GM23338 (cell line): ENCODE measurements around the gene NFATC1. TPM values are rescaled to one million over a fixed set of nuclear protein-coding genes. Genes with fewer than 3 reads are reported as not detected.

ENCODE experiments used
- ATAC-seq: fragments of 200-7000 bp; cut with Tn5 transposase; 3 replicates; pipeline ENCODE4 v1.9.1; 2020
- DNase-seq: peaks from one replicate; pipeline ENCODE4 v3.0.0-alpha.2; 2015; ENCODE audit warnings: low spot score
- H2AFZ ChIP-seq: fragments of 200-600 bp; sonication (generic); 2 replicates; pipeline ENCODE4 v1.8.0; 2016; ENCODE audit warnings: antibody characterized with exemption, mild to moderate bottlenecking, moderate library complexity
- H3F3A ChIP-seq: fragments of 200-600 bp; sonication (generic); replicated peaks from 2 replicates; pipeline ENCODE4 v1.8.0; 2017; ENCODE audit warnings: antibody characterized with exemption, mixed run types, low read depth
- H3K27ac ChIP-seq: fragments of 200-600 bp; sonication (generic); 2 replicates; pipeline ENCODE4 v1.6.1; 2016; ENCODE audit warnings: low read depth
- H3K27me3 ChIP-seq: fragments of 200-600 bp; sonication (generic); 2 replicates; pipeline ENCODE4 v1.8.0; 2016; ENCODE audit warnings: mild to moderate bottlenecking, mixed run types, moderate library complexity; ENCODE audit not compliant: insufficient read depth
- H3K36me3 ChIP-seq: fragments of 200-600 bp; sonication (generic); 2 replicates; pipeline ENCODE4 v1.8.0; 2016; ENCODE audit warnings: mild to moderate bottlenecking; ENCODE audit not compliant: insufficient read depth
- H3K4me1 ChIP-seq: fragments of 200-600 bp; sonication (generic); 2 replicates; pipeline ENCODE4 v1.8.0; 2016; ENCODE audit warnings: mild to moderate bottlenecking, moderate library complexity; ENCODE audit not compliant: insufficient read depth
- H3K4me2 ChIP-seq: fragments of 200-600 bp; sonication (generic); 2 replicates; pipeline ENCODE4 v1.7.1; 2017; ENCODE audit warnings: mixed run types
- H3K4me3 ChIP-seq: fragments of 200-600 bp; sonication (generic); 2 replicates; pipeline ENCODE4 v1.6.1; 2016; ENCODE audit warnings: mixed run types
- H3K79me2 ChIP-seq: fragments of 200-600 bp; sonication (generic); replicated peaks from 2 replicates; pipeline ENCODE4 v1.8.0; 2017; ENCODE audit warnings: mild to moderate bottlenecking; ENCODE audit not compliant: insufficient read depth
- H3K9me2 ChIP-seq: fragments of 200-600 bp; sonication (generic); 2 replicates; pipeline ENCODE4 v1.8.0; 2017; ENCODE audit not compliant: insufficient read depth
- H4K20me1 ChIP-seq: fragments of 200-600 bp; sonication (generic); replicated peaks from 2 replicates; pipeline ENCODE4 v1.8.0; 2017; ENCODE audit warnings: mild to moderate bottlenecking; ENCODE audit not compliant: insufficient read depth
- H3K27ac Mint-ChIP-seq: 2 replicates; pipeline ENCODE4 v1.8.0; 2020; ENCODE audit warnings: inconsistent platforms, mild to moderate bottlenecking, moderate library complexity, mixed read lengths
- H3K27me3 Mint-ChIP-seq: 3 replicates; pipeline ENCODE4 v1.8.0; 2022; ENCODE audit warnings: low read depth, mild to moderate bottlenecking, moderate library complexity, mixed read lengths, inconsistent platforms; ENCODE audit not compliant: insufficient read depth, poor library complexity
- H3K36me3 Mint-ChIP-seq: 3 replicates; pipeline ENCODE4 v1.8.0; 2021; ENCODE audit warnings: low read depth, mild to moderate bottlenecking, inconsistent platforms, moderate library complexity, mixed read lengths
- H3K4me1 Mint-ChIP-seq: 3 replicates; pipeline ENCODE4 v1.8.0; 2020; ENCODE audit warnings: mild to moderate bottlenecking, inconsistent platforms, mixed read lengths
- H3K4me3 Mint-ChIP-seq: 3 replicates; pipeline ENCODE4 v1.8.0; 2021; ENCODE audit warnings: moderate library complexity, mild to moderate bottlenecking, inconsistent platforms, mixed read lengths
- H3K9me3 Mint-ChIP-seq: 3 replicates; pipeline ENCODE4 v1.8.0; 2020; ENCODE audit warnings: moderate library complexity, mild to moderate bottlenecking, inconsistent platforms, mixed read lengths
- CREB1 ChIP-seq: fragments of 250-450 bp; sonication (Bioruptor Pico); IDR thresholded peaks from 2 replicates; pipeline ENCODE4 v1.5.0; 2020; ENCODE audit warnings: low read depth, mild to moderate bottlenecking, moderate library complexity
- CTCF ChIP-seq, 2 experiments: fragments of 200-600 bp in 1 of 2; sonication (generic) in 1 of 2; conservative IDR thresholded peaks; 2 replicates each; pipeline versions ENCODE4 v1.5.1 to v1.6.1; 2016 to 2017; ENCODE audit warnings: antibody characterized with exemption in 2 of 2, low read depth in 2 of 2, mild to moderate bottlenecking in 2 of 2, moderate library complexity in 1 of 2
- ETS1 ChIP-seq: IDR thresholded peaks from 2 replicates; pipeline ENCODE4 v1.6.1; 2016; ENCODE audit warnings: antibody characterized with exemption
- EZH2 ChIP-seq: fragments of 200-600 bp; sonication (generic); IDR thresholded peaks from one replicate; pipeline ENCODE4 v1.8.0; 2017; ENCODE audit warnings: antibody characterized with exemption, mild to moderate bottlenecking, low read depth; ENCODE audit not compliant: unreplicated experiment
- EZH2phosphoT487 ChIP-seq: fragments of 200-600 bp; sonication (generic); IDR thresholded peaks from one replicate; pipeline ENCODE4 v1.8.1; 2018; ENCODE audit warnings: antibody characterized with exemption; ENCODE audit not compliant: unreplicated experiment
- JUNB ChIP-seq: IDR thresholded peaks from one replicate; pipeline ENCODE4 v1.6.1; 2016; ENCODE audit warnings: antibody characterized with exemption; ENCODE audit not compliant: unreplicated experiment
- NANOG ChIP-seq: IDR thresholded peaks from 2 replicates; pipeline ENCODE4 v1.6.1; 2016; ENCODE audit warnings: antibody characterized with exemption, borderline replicate concordance
- POLR2AphosphoS5 ChIP-seq: IDR thresholded peaks from 2 replicates; pipeline ENCODE4 v1.6.1; 2016; ENCODE audit warnings: antibody characterized with exemption, low read depth
- REST ChIP-seq: IDR thresholded peaks from one replicate; pipeline ENCODE4 v1.6.1; 2018; ENCODE audit warnings: antibody characterized with exemption; ENCODE audit not compliant: unreplicated experiment
- STAT1 ChIP-seq: IDR thresholded peaks from one replicate; pipeline ENCODE4 v1.6.1; 2016; ENCODE audit warnings: antibody characterized with exemption; ENCODE audit not compliant: unreplicated experiment
- ZNF114 ChIP-seq: fragments of 250-450 bp; sonication (Bioruptor Pico); IDR thresholded peaks from 2 replicates; pipeline ENCODE4 v1.5.0; 2020; ENCODE audit warnings: mild to moderate bottlenecking, moderate library complexity
- ZNF331 ChIP-seq: fragments of 250-450 bp; sonication (Bioruptor Pico); IDR thresholded peaks from 2 replicates; pipeline ENCODE4 v1.5.0; 2020; ENCODE audit warnings: low read depth, mild to moderate bottlenecking, moderate library complexity
- ZNF462 ChIP-seq: fragments of 250-450 bp; sonication (Bioruptor Pico); IDR thresholded peaks from 2 replicates; pipeline ENCODE4 v1.5.0; 2020; ENCODE audit warnings: mild to moderate bottlenecking, moderate library complexity
- polyA plus RNA-seq: library from polyadenylated mRNA; unstranded; fragments of >200 nt; fragmentation: Nextera tagmentation; extraction: Ambion mirVana; gene quantifications from 2 replicates; pipeline ENCODE4 v1.2.1, GENCODE V29; 2016
- total RNA-seq: library from RNA; depleted of rRNA; stranded (reverse); fragments of >200 nt; shearing (Covaris generic); gene quantifications from 2 replicates; pipeline ENCODE4 v1.2.3, GENCODE V29; 2014

The NFATC1 gene
- total and polyA plus RNA-seq, 2 experiments from 2014 or later: 3.9 to 6.4 TPM

- Histone ChIP-seq H3F3A (no peaks in the 10 kb centered on the region), H4K20me1 (no peaks in the 10 kb centered on the region), H2AFZ (no peak overlapping the region), H3K4me1 (no peaks in the 10 kb centered on the region), H3K4me3 (no peak overlapping the region), H3K9me2 (no peaks in the 10 kb centered on the region), H3K27ac (no peak overlapping the region), H3K4me2 (no peak overlapping the region), H3K27me3 (no peaks in the 10 kb centered on the region), H3K79me2 (no peaks in the 10 kb centered on the region), H3K36me3 (no peaks in the 10 kb centered on the region)
- Mint-ChIP-seq H3K27ac (no peak overlapping the region), H3K36me3 (peaks cover 3% of the 10 kb centered on the region; the same call in 2 of the 3 replicates), H3K9me3 (peaks cover 9% of the 10 kb centered on the region), H3K4me1 (no peaks in the 10 kb centered on the region), H3K4me3 (no peak overlapping the region), H3K27me3 (peaks cover 7% of the 10 kb centered on the region)
- no peak for TF ChIP-seq STAT1
- TF ChIP-seq ZNF462 (CRISPR knock-in tag): no peak
- no peak for TF ChIP-seq ZNF114 (CRISPR knock-in tag)
- no peak for TF ChIP-seq POLR2AphosphoS5
- no peak for TF ChIP-seq JUNB
- TF ChIP-seq EZH2: no peak
- no peak for TF ChIP-seq ETS1
- TF ChIP-seq CREB1: no peak
- TF ChIP-seq REST: no peak
- no peak for TF ChIP-seq CTCF (conservative IDR thresholded peaks at IDR 0.05; ENCODE audit: low read depth in 2 of 2)
- no peak for TF ChIP-seq EZH2phosphoT487
- TF ChIP-seq NANOG: no peak
- TF ChIP-seq ZNF331 (CRISPR knock-in tag): no peak
- ATAC-seq (no peak), DNase-seq (no peak)
These were observed 150.0 kb downstream of the NFATC1 start for GRCh38 chr18:79545736-79546171.
